Thyroid gland (tissue), 4 donors: ENCODE results near the gene FOXD4L3.
"Not testable (repeated sequence)": the region's sequence is repeated elsewhere in the genome, so short reads cannot be mapped to it uniquely, and the experiment has no call there.

Experiments
- POLR2A ChIP-seq, 2 donors: fragments of 450-650 bp; IDR thresholded peaks; one replicate each; pipeline ENCODE4 v1.6.1; 2017; ENCODE audit warnings: antibody characterized with exemption in 2 of 2, mild to moderate bottlenecking in 2 of 2, moderate library complexity in 1 of 2
- TF ChIP-seq, protein P1 (sequence below), 6 experiments: fragments of 200-600 bp in 3 of 6; fragments of 450-650 bp in 3 of 6; sonication (generic) in 3 of 6; IDR thresholded peaks; one replicate each; pipeline ENCODE4 v1.5.1; 2016 to 2019; ENCODE audit warnings: antibody characterized with exemption in 6 of 6, mild to moderate bottlenecking in 2 of 6, inconsistent platforms in 1 of 6, moderate library complexity in 1 of 6

DNA sequence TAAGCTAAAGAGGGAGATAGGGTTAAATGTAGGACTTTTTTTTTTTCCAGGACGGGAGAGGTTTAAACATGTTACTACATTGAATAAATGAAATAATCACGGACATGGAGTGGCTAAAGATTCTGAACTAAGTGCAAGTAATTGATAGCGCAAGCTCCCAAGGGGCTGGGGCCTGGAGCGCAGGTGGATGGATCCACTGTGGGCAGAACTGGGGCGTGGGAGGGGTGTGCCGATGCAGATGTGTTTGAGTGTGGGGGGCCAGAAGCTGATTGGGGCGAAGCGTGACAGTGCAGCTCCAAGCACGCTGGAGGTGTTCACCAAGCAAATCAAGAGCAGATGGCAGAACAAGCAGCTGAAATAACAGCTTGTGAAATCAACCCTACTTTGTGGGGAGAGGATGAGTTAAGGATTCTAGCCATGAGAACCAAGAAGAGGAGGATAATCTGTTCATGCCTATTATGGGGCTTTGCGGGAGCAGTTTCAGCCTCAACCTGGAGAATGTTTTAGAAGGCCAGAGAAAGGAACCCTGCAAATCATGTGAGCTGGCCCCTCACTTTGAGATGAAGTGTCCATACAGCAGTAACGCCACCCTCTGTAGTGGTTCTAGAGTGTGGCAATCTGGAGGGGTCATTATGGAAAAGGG lies 28.0 kb downstream of the FOXD4L3 start:
- TF ChIP-seq, protein P1, sequence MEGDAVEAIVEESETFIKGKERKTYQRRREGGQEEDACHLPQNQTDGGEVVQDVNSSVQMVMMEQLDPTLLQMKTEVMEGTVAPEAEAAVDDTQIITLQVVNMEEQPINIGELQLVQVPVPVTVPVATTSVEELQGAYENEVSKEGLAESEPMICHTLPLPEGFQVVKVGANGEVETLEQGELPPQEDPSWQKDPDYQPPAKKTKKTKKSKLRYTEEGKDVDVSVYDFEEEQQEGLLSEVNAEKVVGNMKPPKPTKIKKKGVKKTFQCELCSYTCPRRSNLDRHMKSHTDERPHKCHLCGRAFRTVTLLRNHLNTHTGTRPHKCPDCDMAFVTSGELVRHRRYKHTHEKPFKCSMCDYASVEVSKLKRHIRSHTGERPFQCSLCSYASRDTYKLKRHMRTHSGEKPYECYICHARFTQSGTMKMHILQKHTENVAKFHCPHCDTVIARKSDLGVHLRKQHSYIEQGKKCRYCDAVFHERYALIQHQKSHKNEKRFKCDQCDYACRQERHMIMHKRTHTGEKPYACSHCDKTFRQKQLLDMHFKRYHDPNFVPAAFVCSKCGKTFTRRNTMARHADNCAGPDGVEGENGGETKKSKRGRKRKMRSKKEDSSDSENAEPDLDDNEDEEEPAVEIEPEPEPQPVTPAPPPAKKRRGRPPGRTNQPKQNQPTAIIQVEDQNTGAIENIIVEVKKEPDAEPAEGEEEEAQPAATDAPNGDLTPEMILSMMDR (IDR thresholded peaks at IDR 0.05), result not testable (repeated sequence)
- not testable (repeated sequence) for TF ChIP-seq POLR2A (IDR thresholded peaks at IDR 0.05)
